ENCODE measurements around the gene ROBO1.

The ROBO1 gene

GRCh38 chr3:79016587-79017376, 751.0 kb downstream of the ROBO1 start:
- no peak for DNase-seq (ENCODE audit: low read depth in 2 of 2)

DNA sequence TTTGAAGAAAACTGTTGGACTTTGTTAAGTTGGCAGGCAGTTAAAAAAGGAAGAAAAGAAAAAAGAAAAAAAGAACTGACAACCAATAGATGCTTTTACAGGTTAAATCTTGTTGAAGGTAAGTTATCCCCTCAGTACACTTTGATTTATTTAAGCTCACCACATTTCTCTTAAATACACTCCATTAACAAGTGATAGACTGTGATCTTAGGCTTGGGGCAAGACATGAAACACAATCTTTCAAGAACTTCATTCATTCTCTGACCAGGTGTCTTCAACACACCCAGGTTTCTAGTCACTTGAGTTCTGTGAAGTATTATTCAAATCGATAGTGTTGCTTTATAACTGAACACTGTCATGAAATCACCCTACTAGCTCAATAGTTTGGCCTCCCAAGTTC, 751.9 kb downstream of the ROBO1 start:
- DNase-seq (ENCODE audit: low read depth in 2 of 2): no peak

DNA sequence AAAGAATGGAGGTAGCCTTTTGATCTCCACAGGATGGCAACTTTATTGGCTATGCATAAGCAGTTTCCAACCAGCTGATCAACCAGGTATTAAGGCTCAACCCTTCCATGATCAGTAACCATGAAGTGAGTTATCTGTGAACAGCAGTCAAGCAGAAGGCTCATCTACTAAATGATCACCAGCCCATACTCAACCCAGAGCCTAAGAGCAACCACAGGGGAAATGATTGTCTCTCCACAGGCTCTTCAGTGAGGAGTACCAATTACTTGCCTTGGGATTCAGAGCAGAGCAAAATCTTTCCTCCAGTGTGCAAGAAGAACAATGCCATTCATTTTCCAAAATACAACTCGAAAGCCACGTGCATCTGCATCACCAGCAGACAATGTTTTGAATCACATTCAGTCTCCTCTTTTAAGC, 754.8 kb downstream of the ROBO1 start:
- no peak for DNase-seq (ENCODE audit: low read depth in 2 of 2)

DNA sequence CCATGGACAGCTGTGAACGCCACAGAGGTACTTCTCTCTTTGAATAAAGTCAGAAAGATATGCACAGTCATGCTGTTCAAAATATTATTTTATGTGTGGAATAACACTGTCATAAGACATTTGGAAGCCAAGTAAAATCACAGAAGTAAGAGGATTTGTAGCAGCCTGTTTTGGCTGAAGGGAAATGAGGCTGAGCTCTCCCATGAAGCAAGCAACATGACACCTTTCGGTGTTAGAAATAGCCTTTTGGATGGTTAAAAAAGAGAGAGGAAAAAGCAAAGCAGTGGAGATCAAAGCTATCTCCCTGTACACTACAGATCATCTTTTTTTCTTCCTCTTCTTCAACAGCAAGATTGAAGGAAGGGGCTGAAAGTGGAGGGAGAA, 755.3 kb downstream of the ROBO1 start:
- DNase-seq (ENCODE audit: low read depth in 2 of 2): no peak

- DNase-seq (ENCODE audit: low read depth in 2 of 2): no peak
Measured at GRCh38 chr3:79011821-79012529, 755.8 kb downstream of the ROBO1 start.

- DNase-seq (ENCODE audit: low read depth in 2 of 2): no peak
Measured at GRCh38 chr3:79009861-79010260, 757.9 kb downstream of the ROBO1 start.

DNA sequence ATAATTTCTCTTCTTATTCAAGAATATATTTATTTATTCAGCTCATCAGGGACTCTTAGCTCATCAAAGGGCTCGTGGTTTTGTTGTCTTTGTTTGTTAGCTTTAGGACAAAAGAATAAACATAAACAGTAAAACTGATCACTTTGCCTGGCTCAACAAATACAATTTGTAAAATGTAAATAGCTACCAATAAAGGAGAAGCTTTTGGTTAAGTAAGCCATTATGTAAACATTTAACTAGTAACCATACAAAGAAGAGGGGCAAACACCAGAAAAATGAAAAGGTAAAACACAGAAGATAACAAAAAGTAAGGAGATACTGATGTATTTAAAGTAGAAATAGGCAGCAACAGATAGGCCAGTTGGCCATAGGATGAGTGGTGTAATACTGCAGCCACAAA, 761.7 kb downstream of the ROBO1 start:
- DNase-seq (ENCODE audit: low read depth in 2 of 2): no peak

- no peak for DNase-seq (ENCODE audit: low read depth in 2 of 2)
Measured at GRCh38 chr3:79005084-79005483, 762.7 kb downstream of the ROBO1 start.

GRCh38 chr3:79003994-79004393, 763.8 kb downstream of the ROBO1 start:
- no peak for DNase-seq (ENCODE audit: low read depth in 2 of 2)

DNA sequence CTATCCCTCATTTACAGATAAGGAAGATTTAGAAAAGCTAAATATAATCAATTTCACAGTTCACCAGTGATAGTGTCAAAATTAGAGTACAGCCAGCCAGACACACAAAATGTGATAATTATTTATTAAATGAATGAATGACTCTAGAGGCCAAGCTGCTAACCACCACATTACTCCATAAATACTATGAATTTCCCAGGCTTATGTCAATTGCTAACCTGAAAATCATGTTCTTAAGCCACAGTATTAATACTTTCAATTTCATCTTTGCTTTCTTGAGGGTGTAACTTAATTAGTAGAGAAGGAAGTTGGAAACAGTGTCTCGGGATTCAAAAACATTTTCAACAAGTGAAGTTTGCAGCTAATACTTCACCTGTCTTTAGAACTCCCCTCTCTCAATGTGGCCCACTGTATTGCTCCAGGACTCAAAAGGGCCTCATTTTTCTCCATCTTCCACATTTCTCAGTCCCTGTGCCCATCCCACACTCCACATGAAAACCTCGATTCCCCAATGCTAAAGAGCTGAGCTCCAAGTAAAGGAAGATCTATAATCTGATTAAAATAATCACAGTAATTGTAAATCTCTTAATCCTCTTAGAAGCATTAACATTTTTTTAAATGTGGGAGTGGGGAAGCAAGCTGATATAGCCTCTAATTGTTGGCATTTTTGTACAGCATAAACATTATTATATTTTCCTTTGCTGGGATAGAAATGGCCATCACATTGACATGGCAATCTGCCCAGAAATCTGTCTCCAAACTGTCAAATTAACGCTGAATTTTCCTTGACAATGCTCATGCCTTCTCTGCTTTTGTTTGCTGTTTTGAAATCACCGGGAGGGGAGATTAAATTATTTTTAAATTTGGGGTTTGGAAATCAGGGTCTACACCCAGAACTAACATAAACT, 765.1 kb downstream of the ROBO1 start:
- no peak for DNase-seq (ENCODE audit: low read depth in 2 of 2)

DNA sequence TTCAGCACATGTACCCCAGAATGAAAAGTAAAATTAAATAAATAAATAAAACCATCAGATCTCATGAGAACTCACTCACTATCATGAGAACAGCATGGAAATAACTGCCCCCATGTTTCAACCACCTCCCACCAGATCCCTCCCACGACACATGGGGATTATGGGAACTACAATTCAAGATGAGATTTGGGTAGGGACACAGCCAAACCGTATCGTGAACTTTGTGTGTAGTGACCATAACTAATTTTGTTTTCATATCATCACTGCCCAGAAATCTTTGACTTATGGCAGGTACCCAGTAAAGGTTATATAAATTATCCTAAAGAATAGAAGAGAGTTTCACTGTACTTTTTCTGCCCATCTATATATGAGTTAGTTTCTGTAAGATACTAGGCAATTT, 766.5 kb downstream of the ROBO1 start:
- no peak for DNase-seq (ENCODE audit: low read depth in 2 of 2)

DNA sequence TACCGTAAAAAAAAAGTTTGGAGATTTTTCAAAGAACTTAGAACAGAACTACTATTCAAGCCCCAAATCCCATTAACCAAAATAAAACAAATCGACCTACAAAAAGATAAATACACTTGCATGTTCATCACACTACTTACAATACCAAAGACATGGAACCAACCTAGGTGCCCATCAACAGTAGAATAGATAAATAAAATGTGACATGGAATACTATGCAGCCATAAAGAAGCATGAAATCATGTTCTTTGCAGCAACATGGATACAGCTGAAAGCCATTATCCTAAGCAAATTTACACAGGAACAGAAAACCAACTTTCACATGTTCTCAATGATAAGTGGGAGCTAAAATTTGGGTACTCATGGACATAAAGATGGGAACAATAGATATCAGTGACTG, 768.7 kb downstream of the ROBO1 start:
- no peak for DNase-seq (ENCODE audit: low read depth in 2 of 2)

- no peak for DNase-seq (ENCODE audit: low read depth in 2 of 2)
Measured at GRCh38 chr3:78995087-78995486, 772.7 kb downstream of the ROBO1 start.

DNA sequence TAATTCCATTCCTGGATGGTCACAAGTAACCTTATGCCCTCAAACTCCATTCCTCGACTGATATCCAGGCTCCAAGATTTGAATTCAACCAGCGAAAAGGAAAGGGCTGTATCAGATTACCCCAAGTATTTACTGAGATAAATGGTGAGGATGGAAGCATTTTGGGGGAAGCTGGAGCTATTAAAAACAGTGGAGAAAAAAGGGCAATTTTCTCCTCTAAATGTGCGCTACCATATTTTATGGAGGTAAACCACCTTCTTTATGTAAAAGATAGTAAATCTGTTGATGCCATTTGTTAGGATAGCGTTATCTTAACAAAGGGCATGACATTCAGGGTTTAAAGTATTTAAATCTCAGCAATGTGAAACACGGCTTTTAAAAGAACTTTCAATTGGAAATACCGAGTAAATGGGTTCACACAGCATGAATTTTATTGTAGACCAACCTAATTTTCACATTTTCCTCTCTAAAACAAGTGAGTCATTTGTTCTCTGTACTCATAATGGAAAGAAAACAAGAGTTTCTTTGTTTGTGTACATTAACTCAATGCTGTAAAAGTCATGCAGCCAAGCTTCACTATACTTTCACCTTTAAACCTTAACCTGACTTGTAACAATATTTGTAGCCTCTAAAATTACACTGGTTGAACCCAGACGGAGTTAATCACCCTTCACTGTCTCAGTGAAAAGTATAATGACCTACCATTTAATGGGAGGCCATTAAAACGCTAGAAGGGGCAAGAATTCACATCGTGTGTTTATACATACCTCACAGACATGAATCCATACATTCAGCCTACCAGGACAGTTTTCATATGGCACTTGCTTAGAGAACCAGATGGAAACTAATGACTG, 773.4 kb downstream of the ROBO1 start:
- no peak for DNase-seq (ENCODE audit: low read depth in 2 of 2)

DNA sequence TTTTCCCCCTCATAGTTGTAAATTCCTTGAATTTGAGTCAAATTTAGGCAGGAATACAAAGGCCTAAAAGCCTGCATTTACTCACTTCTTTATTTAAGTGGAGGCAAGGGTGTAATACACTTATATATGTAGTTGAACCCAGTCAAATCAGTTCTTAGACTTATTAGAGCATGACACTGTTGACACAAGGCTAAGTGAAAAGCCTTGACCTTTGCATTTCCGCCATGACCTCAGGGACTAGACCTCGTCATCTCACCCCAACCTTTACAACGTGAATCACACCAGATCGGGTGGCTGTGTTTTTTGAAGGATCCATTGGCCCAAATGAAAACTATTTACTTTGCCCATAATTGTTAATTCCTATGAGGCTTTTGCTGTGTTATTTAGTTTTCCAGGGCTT, 774.4 kb downstream of the ROBO1 start:
- no peak for DNase-seq (ENCODE audit: low read depth in 2 of 2)

DNA sequence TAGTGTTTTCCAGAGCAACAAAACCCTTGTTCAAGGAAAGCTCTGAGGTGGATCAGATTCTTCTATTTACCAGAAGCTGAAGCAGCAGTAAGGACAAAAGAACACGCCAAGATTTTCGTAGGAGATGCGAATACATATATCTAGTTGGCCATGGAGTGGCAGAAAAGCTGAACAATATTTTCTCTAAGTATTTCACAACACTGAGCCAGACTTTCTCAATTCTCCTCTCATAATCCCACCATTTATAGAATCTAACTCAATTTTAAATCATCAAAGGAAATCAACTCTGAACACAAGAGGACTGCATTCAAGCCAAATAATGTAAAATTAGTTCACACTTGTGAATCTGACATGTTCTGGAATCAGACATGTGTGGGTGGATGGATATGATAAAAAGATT, 775.0 kb downstream of the ROBO1 start:
- DNase-seq (ENCODE audit: low read depth in 2 of 2): no peak

GRCh38 chr3:78992400-78992799, 775.4 kb downstream of the ROBO1 start:
- DNase-seq (ENCODE audit: low read depth in 2 of 2): no peak

GRCh38 chr3:78991656-78992055, 776.1 kb downstream of the ROBO1 start:
- DNase-seq (ENCODE audit: low read depth in 2 of 2): no peak

DNA sequence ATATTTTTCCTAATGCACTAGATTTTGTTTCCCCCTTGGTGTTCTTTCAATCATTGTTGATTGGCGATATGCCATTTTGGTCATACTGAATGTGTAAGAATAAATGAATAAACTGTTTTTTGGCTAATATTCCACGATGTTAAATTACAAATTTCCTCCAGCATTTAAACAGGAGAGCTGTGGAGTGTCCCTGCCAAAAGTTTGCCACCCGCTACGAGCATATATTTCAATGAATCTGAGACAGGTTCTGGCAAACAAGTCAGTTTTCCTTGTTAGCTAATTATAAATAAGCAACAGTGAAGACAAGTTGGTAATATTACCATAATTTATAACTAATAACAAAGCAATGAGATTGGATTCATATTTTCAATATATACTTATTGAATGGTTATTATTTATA, 777.6 kb downstream of the ROBO1 start:
- no peak for DNase-seq (ENCODE audit: low read depth in 2 of 2)

GRCh38 chr3:78988324-78988723, 779.5 kb downstream of the ROBO1 start:
- DNase-seq (ENCODE audit: low read depth in 2 of 2): no peak

DNA sequence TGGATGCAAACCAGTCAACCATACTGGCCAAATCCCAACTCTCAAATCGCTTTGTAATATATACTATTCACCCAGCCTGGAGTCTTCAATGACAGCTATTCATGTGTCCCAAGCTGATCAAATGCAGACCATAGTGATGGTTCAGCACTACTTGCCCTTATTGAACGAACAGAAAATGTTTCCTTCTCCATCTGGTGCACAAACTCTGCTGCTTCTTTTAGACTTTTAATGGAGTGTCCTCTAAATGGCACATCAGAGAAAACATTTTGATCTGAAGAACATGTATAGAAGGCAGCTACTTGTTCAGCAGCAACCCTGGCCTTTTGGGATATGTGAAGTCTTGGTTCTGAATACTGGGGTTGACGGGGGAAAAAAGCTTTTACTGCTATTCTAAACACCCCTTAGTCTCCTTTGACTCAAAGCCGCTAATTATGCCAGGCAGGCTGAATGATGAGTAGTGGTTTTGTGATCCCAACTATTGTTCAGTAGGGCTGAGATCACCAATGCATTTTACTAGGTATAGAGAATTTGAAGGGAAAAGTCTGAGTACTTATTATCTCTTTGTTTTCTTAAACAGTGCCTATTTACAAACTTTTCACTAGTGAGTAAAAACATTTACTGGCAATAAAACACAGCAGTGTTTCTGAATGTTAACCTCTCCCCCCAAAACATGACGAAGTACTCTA, 781.2 kb downstream of the ROBO1 start:
- no peak for DNase-seq (ENCODE audit: low read depth in 2 of 2)
